ENCODE results near the gene CT47B1.
"Not testable (repeated sequence)": the region's sequence is repeated elsewhere in the genome, so short reads cannot be mapped to it uniquely, and the experiment has no call there.

Gene CT47B1

DNA sequence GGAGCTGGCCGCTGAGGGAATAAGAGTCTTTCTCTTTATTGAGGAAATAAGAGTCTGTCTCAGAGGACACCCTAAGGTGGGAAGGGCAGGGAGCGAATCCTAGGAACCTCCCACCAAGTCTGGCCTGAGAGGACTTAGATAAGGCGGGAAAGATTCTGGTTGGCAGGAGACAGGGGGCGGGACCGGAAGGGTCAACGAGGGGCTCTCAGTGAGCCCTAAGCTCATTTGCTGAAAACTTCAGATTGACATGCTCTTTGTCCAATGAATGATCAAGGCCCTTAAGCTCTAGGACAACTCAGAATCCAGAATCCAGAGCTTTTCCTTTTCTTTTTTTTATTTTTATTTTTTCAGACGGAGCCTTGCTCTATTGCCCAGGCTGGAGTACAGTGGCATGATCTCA lies at the start of gene CT47B1:
Gene CT47B1, minus strand, starts transcription at position 101 of the 400 bp plus-strand sequence. CDS start 196 bp downstream, outside the sequence.
- DNase-seq: not testable (repeated sequence)

DNA sequence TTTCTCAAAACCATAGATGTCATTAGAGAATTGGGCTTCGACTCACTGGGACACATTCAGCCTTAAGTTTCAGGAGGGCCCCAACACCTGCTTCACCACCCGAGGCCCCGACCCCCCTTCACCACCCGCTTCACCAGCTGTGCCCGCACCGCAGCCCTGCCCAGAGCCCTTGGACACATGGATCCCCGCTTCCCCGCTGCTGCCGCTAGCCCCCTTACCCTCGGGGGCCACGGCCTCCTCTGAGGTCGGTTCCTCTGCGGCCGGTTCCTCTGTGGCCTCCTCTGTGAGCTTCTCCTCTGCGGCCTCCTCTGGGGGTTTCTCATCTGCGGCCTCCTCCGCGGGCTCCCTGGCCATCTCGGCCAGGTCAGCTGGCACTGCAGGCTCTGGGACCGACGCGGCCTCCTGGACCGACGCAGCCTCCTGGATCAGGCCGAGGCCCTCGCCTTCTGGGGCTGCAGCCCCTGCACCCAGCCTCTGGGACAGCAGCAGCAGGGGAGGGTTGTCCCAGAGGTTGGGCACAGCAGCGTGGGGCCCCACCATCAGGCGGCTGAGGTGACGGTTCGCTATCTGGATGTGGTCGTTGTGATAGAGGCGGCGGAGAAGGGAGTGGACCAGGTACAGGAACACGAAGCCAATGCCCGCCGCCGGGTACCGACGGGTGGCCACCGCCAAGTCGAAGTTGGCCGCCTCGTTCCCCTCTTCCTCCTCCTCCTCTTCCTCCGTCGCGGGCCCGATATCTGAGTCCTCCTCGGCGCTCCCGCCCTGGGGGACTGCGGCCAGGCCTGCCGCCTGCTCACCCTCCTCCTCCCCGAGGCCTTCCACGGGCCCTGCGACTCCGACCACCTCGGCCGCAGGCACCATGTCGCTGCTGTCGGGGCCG lies 748 bp downstream of the CT47B1 start:
- DNase-seq: no peak

- no peak for DNase-seq
Measured at GRCh38 chrX:120857240-120857639, 18.4 kb downstream of the CT47B1 start.

DNA sequence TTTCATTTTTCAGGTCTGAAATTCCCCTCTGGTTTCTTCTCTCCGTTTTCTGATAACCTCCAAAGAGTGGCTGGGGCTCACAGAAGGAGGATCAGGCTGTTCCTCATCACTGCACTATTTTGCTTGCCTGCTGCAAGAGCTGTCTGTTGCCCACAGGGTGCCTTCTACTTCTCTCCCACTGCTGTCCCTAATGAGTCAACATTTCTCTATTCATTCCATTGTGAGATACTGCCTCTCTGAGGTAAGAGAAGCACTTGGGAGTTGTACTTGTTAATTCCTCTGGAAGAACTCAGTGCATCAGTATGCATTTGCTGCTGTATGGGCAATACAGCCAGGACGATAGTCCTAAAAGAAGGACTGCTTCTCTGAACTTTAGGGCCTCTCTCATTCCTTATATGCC lies 34.8 kb downstream of the CT47B1 start:
- no peak for DNase-seq

DNA sequence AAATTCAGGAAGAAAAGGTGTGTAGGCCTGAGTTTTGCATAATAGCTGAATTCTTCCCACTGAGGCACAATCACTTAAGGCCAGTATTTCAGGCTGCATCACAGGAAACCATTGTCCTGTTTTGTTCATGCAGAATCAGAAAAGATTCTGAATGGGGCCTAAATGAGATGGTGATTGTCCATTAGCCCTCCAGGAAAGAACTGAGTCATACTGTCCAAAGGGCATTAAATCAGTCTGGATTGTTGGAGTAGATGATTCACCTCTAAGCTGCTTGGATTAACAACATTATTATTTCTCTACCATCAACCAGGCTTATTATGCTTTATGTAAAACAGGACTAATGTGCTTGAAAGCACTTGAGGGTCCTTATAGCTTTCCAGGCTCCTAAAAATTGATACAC lies 36.2 kb downstream of the CT47B1 start:
- no peak for DNase-seq

DNA sequence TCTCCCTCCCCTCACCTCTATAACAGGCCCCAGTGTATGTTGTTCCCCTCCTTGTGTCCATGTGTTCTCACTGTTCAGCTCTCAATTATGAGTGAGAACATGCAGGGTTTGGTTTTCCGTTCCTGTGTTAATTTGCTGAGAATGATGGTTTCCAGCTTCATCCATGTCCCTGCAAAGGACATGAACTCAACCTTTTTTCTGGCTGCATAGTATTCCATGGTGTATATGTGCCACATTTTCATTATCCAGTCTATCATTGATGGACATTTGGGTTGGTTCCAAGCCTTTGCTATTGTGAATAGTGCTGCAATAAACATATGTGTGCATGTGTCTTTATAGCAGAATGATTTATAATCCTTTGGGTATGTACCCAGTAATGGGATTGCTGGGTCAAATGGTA lies 48.5 kb downstream of the CT47B1 start:
- not testable (repeated sequence) for DNase-seq

- DNase-seq: no peak
Measured at GRCh38 chrX:120825146-120825545, 50.5 kb downstream of the CT47B1 start.

GRCh38 chrX:120824021-120824420 lies 51.6 kb downstream of the CT47B1 start:
- no peak for DNase-seq

DNA sequence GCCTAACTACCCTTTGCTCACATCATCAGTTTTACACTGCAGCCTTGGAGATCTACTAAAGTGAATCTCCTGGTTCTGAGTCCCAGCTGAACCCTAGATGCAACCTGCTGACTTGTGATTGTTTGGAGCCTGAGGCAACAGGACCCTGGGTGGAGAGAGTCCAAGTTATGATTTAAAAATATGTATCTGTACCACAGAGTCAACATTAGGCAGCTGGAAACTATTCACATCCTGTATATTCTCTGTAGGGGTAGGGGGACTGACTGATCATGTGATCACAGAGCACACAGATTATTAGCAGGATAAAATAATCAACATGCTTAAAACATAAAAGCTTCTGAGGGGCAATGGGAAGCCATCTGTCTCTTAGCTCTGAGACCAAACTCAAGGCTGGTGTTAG lies 52.1 kb downstream of the CT47B1 start:
- no peak for DNase-seq
